Common myeloid progenitor, CD34-positive (primary cell): ENCODE results near the gene IL1RAPL2.

Source experiments
- CTCF ChIA-PET: fragments of 350-600 bp; sonication (Branson Sonifier 250); formaldehyde crosslinking; loops from one replicate; lab custom pipeline; 2021; ENCODE audit warnings: antibody characterized with exemption; lab: Charles Lee
- POLR2A ChIA-PET: fragments of 350-600 bp; sonication (Branson Sonifier 250); formaldehyde crosslinking; loops from one replicate; lab custom pipeline; 2021; ENCODE audit warnings: antibody characterized with exemption; lab: Charles Lee
- DNase-seq, 3 donors: peaks; one replicate each; pipeline versions ENCODE4 v3.0.0 to v3.0.0-alpha.2; 2013
- H3K27ac ChIP-seq, 2 experiments: 1 replicate in 1 of 2; 2 replicates in 1 of 2; pipeline ENCODE4 v1.7.0; 2013; ENCODE audit warnings: inconsistent platforms in 2 of 2, low read length in 2 of 2, mild to moderate bottlenecking in 2 of 2, low read depth in 1 of 2, moderate library complexity in 1 of 2; ENCODE audit not compliant: severe bottlenecking in 2 of 2, insufficient read depth in 1 of 2, poor library complexity in 1 of 2
- H3K27me3 ChIP-seq, 5 experiments: replicated peaks in 2 of 5; 1 replicate in 3 of 5; 2 replicates in 2 of 5; pipeline versions ENCODE4 v1.6.1 to v1.7.0; 2013; ENCODE audit warnings: low read length in 4 of 5, mild to moderate bottlenecking in 2 of 5, moderate library complexity in 2 of 5, inconsistent platforms in 1 of 5; ENCODE audit not compliant: insufficient read depth in 5 of 5, control insufficient read depth in 4 of 5
- H3K36me3 ChIP-seq, 4 experiments: 1 replicate in 2 of 4; 2 replicates in 2 of 4; pipeline versions ENCODE4 v1.6.1 to v1.7.0; 2013; ENCODE audit warnings: low read length in 3 of 4, control low read depth in 1 of 4, mild to moderate bottlenecking in 1 of 4; ENCODE audit not compliant: control insufficient read depth in 4 of 4, insufficient read depth in 4 of 4
- H3K4me1 ChIP-seq, 4 experiments: 1 replicate in 3 of 4; 2 replicates in 1 of 4; pipeline versions ENCODE4 v1.6.1 to v1.7.1; 2013; ENCODE audit warnings: low read length in 3 of 4, mild to moderate bottlenecking in 3 of 4, control low read depth in 1 of 4, inconsistent platforms in 1 of 4, moderate library complexity in 1 of 4; ENCODE audit not compliant: control insufficient read depth in 4 of 4, insufficient read depth in 4 of 4; ENCODE audit errors: control extremely low read depth in 1 of 4
- H3K4me3 ChIP-seq, 7 experiments: 1 replicate in 4 of 7; 2 replicates in 3 of 7; pipeline versions ENCODE4 v1.5.1 to v1.7.0; 2013; ENCODE audit warnings: mild to moderate bottlenecking in 7 of 7, low read length in 6 of 7, moderate library complexity in 6 of 7, inconsistent platforms in 2 of 7, low read depth in 2 of 7, control low read depth in 1 of 7; ENCODE audit not compliant: insufficient read depth in 4 of 7, control insufficient read depth in 1 of 7; ENCODE audit errors: extremely low read depth in 1 of 7
- H3K9me3 ChIP-seq, 5 experiments: 1 replicate in 4 of 5; 2 replicates in 1 of 5; pipeline versions ENCODE4 v1.6.1 to v1.7.1; 2013; ENCODE audit warnings: low read length in 4 of 5, mild to moderate bottlenecking in 2 of 5, inconsistent platforms in 1 of 5, low read depth in 1 of 5, moderate library complexity in 1 of 5; ENCODE audit not compliant: control insufficient read depth in 4 of 5, insufficient read depth in 2 of 5; ENCODE audit errors: control extremely low read depth in 1 of 5
- WGBS: methylation state at CpG from one replicate; pipeline ENCODE4 v1.1.5; 2013; ENCODE audit not compliant: insufficient coverage; 5-methylcytosine and 5-hydroxymethylcytosine counted together

IL1RAPL2 gene

GRCh38 chrX:105695451-105695850 lies 1129.5 kb downstream of the IL1RAPL2 start:
- ChIA-PET POLR2A (no interaction called here), CTCF (no interaction called here)
- no peaks in the 10 kb centered on the region for H3K4me1 ChIP-seq
- no peak overlapping the region for H3K4me3 ChIP-seq
- no peaks in the 10 kb centered on the region for H3K9me3 ChIP-seq
- H3K27me3 ChIP-seq = no peaks in the 10 kb centered on the region
- H3K27ac ChIP-seq = no peak overlapping the region
- no CpG with 5 or more reads among the region's 1 CpG for WGBS
- H3K36me3 ChIP-seq = no peaks in the 10 kb centered on the region
- no peak for DNase-seq

- no peaks in the 10 kb centered on the region for H3K4me1 ChIP-seq
- H3K9me3 ChIP-seq = no peaks in the 10 kb centered on the region
- H3K27me3 ChIP-seq = no peaks in the 10 kb centered on the region
- POLR2A ChIA-PET = no interaction called here
- DNase-seq = no peak
- H3K27ac ChIP-seq = no peak overlapping the region
- CTCF ChIA-PET = no interaction called here
- H3K4me3 ChIP-seq = no peak overlapping the region
- H3K36me3 ChIP-seq = no peaks in the 10 kb centered on the region
- WGBS = 40% methylated on average over 1 of the region's 2 CpGs
Measured at GRCh38 chrX:105696870-105697269, 1130.9 kb downstream of the IL1RAPL2 start.

GRCh38 chrX:105697984-105698781 lies 1132.2 kb downstream of the IL1RAPL2 start:
- 100% methylated on average over 1 of the region's 2 CpGs for WGBS
- ChIA-PET CTCF (no interaction called here), POLR2A (no interaction called here)
- Histone ChIP-seq H3K4me1 (no peaks in the 10 kb centered on the region), H3K4me3 (no peak overlapping the region), H3K27me3 (no peaks in the 10 kb centered on the region), H3K9me3 (no peaks in the 10 kb centered on the region), H3K27ac (no peak overlapping the region), H3K36me3 (no peaks in the 10 kb centered on the region)
- DNase-seq = no peak

- no CpG with 5 or more reads among the region's 1 CpG for WGBS
- DNase-seq = no peak
- POLR2A ChIA-PET = no interaction called here
Measured at GRCh38 chrX:105700331-105700730, 1134.3 kb downstream of the IL1RAPL2 start.

GRCh38 chrX:105701310-105702052 lies 1135.5 kb downstream of the IL1RAPL2 start:
- no peaks in the 10 kb centered on the region for H3K4me1 ChIP-seq
- CTCF ChIA-PET = no interaction called here
- H3K36me3 ChIP-seq = no peaks in the 10 kb centered on the region
- no peak for DNase-seq
- H3K27me3 ChIP-seq = no peaks in the 10 kb centered on the region
- H3K27ac ChIP-seq = no peak overlapping the region
- POLR2A ChIA-PET = no interaction called here
- H3K9me3 ChIP-seq = no peaks in the 10 kb centered on the region
- 57% methylated on average over 1 of the region's 3 CpGs for WGBS
- no peak overlapping the region for H3K4me3 ChIP-seq

More at GRCh38 chrX:105700331-105700730, 1134.3 kb downstream of the IL1RAPL2 start:
- no peaks in the 10 kb centered on the region for H3K36me3 ChIP-seq
- H3K9me3 ChIP-seq = no peaks in the 10 kb centered on the region
- H3K27ac ChIP-seq = no peak overlapping the region
- H3K4me3 ChIP-seq = no peak overlapping the region
- H3K4me1 ChIP-seq = no peaks in the 10 kb centered on the region
- H3K27me3 ChIP-seq = no peaks in the 10 kb centered on the region
- CTCF ChIA-PET = no interaction called here

GRCh38 chrX:105703876-105704275 lies 1137.9 kb downstream of the IL1RAPL2 start:
- ChIA-PET POLR2A (no interaction called here), CTCF (no interaction called here)
- DNase-seq = no peak
- no peak overlapping the region for H3K4me3 ChIP-seq
- H3K9me3 ChIP-seq = no peaks in the 10 kb centered on the region
- H3K27me3 ChIP-seq = no peaks in the 10 kb centered on the region
- WGBS = no CpG with 5 or more reads among the region's 2 CpGs
- H3K4me1 ChIP-seq = no peaks in the 10 kb centered on the region
- no peaks in the 10 kb centered on the region for H3K36me3 ChIP-seq
- H3K27ac ChIP-seq = no peak overlapping the region

GRCh38 chrX:105706041-105706440 lies 1140.0 kb downstream of the IL1RAPL2 start:
- POLR2A ChIA-PET = no interaction called here
- no peaks in the 10 kb centered on the region for H3K27me3 ChIP-seq

More at GRCh38 chrX:105706041-105706440, 1140.0 kb downstream of the IL1RAPL2 start:
- no peaks in the 10 kb centered on the region for H3K9me3 ChIP-seq
- no peaks in the 10 kb centered on the region for H3K36me3 ChIP-seq
- H3K4me1 ChIP-seq = no peaks in the 10 kb centered on the region
- no peak overlapping the region for H3K4me3 ChIP-seq
- no peak for DNase-seq
- WGBS = no CpG with 5 or more reads among the region's 1 CpG
- CTCF ChIA-PET = no interaction called here
- H3K27ac ChIP-seq = no peak overlapping the region
